Measurements from ENCODE around the gene PAX5.

PAX5 gene

GRCh38 chr9:37011530-37011929, 22.5 kb downstream of the PAX5 start:
- DNase-seq, result no peak

- no peak for DNase-seq
Measured at GRCh38 chr9:37010976-37011375, 23.1 kb downstream of the PAX5 start.

- DNase-seq, result no peak
Measured at GRCh38 chr9:37010180-37010579, 23.9 kb downstream of the PAX5 start.

GRCh38 chr9:37007295-37007694, 26.8 kb downstream of the PAX5 start:
- no peak for DNase-seq

GRCh38 chr9:37005517-37006140, 28.4 kb downstream of the PAX5 start:
- DNase-seq, result no peak

- no peak for DNase-seq
Measured at GRCh38 chr9:37004424-37004935, 29.6 kb downstream of the PAX5 start.

- no peak for DNase-seq
Measured at GRCh38 chr9:37002413-37003217, 31.5 kb downstream of the PAX5 start.

DNA sequence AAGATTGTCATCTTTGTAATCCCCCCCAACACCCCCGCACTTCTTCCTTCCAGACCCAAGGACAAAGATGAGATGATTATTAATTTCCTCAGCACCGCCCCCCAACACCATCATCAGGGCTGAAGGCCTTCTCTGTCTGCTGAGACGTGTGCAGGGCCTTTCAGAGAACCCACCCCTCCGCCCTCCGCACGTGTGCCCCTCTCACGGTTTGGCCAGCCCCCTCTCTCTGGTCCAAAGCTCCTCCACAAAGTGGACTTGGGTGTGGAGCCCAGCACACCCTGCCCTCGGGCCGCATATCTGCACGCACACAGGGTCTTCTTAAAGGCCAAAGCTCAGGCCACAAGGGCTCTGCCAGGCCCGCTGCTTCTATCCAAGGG, 32.0 kb downstream of the PAX5 start:
- no peak for DNase-seq

- DNase-seq, result no peak
Measured at GRCh38 chr9:37001459-37001858, 32.6 kb downstream of the PAX5 start.

GRCh38 chr9:36999728-37000333, 34.2 kb downstream of the PAX5 start:
- DNase-seq, result no peak

DNA sequence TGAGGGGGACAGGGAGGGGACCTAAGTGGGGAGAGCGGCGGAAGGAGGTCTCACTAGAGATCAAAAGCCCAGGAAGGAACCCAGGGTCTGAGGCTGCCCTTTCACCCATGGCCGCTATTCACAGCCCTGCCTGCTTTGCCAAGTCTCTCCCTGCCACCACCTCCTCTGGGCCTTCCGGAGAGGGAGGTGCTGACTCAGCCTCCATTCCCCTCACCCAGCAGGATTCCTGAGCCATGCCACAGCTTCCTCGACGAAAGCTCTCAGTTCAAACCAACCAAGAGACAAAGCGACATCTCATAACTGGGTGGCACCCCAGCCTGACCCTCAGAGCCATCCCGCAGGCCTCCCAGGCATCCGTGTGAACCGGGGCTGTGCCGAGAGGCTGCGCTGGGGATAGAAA, 36.7 kb downstream of the PAX5 start:
- DNase-seq, result no peak

DNA sequence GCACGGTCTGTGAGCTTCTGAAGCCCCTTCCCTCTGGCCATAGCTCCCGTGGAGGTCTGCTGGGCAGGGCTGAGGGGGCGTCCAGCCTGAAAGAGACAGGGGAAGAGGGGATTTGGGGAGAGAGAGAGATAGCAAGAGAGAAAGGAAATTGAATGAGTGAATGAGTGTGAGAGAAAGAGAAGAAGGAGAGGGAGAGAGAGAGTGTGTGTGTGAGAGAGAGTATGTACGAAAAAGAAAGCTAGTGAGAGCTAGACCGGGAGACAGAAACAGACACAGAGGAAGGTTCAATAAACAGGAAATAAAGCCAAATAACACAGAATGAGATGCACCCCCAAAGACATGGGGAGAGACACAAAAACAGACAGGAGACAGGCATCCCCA, 37.4 kb downstream of the PAX5 start:
- no peak for DNase-seq

GRCh38 chr9:36995927-36996705, 38.0 kb downstream of the PAX5 start:
- peak; percentile 80 for DNase-seq

DNA sequence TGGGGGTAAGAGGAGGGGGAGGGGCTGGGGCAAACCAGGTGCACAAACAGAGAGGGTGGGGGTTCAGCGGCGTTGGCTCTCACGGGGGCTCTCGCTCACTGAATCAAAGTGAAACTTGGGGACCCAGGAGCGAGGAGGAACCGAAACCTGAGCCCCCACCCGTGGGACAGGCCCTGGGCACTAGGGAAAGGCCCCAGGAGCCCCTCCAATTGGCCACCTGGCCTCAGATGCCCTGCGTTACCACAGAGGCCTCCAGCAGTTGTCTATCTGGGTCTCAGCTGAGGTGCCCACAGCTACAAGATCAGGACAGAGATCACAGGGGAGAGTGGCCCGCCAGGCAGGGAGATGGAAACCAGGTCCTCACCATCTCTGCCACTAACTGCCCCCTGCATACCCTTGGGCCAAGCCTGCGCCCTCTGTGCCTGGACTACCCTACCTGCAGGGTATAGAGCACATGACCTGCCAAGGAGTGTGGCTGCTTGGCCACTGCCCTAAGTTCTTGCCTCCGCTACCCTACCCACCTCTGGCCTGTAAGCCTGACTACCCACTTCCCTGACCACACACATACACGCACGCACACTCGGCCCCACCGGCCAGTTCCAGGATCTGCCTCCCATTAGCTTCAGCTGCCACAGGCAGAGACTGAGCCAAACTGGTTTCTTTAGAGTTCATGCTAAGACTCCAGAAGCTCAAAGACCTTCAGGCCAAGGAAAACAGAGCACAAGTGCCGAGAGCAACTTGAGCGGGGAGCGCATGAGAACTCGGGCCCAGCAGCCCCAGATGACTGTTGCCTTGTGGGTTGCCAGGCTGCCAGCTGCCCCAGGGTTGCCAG, 39.9 kb downstream of the PAX5 start:
- no peak for DNase-seq

GRCh38 chr9:36992501-36993316, 41.4 kb downstream of the PAX5 start:
- no peak for DNase-seq

DNA sequence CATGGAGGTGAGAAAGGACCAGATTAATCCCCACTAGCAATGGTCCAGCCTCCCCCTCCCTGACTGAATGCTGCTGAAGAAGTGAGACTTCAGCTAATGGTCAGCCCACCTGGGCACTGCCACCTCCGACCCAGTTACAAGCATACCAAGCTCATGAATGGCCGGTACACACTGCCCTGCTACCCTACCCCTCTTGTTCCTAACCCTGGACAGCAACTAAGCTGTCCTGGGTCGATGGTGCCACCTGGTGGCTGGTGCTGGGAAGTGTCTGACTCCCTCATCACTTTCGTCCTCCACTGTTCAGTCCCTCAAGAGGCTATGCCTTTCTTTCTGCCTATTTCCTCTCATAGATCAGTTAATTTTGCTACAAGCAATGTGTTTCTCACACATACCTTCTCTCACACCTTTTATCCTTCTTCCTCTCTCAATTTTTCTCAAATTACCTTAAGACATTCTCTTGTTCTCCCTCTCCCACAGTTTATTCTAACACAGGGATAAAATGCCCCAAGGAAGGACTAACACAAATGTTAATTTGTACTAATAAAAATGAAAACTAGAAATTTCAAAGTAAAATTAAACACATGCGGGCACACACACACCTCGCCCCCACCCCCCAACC, 42.4 kb downstream of the PAX5 start:
- DNase-seq, result peak; percentile 58

GRCh38 chr9:36988848-36989247, 45.2 kb downstream of the PAX5 start:
- no peak for DNase-seq

GRCh38 chr9:36987891-36988290, 46.2 kb downstream of the PAX5 start:
- no peak for DNase-seq

- no peak for DNase-seq
Measured at GRCh38 chr9:36987409-36987808, 46.7 kb downstream of the PAX5 start.

GRCh38 chr9:36986468-36987408, 47.3 kb downstream of the PAX5 start:
- DNase-seq, result no peak

Data from hematopoietic multipotent progenitor cell treated with erythropoietin and hydrocortisone succinate and interleukin-3 and kit ligand, for 6 days (in vitro differentiated cells).